Measurements from ENCODE around the gene CGRRF1.

CGRRF1 gene

DNA sequence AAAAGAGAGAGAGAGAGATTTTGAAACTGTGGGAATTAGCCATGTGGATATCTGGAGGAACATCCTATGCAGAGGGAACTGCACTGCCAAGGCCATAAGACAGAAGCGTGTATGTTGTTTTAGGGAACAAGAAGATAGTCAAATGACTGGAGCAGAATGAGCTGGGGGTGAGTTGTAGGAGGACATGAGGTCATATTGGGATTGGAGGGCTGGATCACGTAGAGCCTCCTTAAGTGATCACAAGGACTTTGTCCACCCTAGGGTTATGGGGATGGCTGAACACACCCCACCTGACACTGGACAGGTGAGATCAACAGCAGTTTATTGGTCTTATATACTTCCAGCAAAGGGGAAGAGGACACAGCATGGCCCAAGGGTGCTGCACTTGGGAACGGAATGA, 8.2 kb upstream of the CGRRF1 start:
- TF ChIP-seq ZNF274 (IDR thresholded peaks at IDR 0.05; ENCODE audit: low read depth, low read length) = no peak
- DNase-seq (ENCODE audit: low read depth, low spot score) = no peak
- no peaks in the 10 kb centered on the region for H3K27me3 ChIP-seq (ENCODE audit: insufficient read depth, insufficient read length)
- H3K4me3 ChIP-seq (ENCODE audit: insufficient read length, low read depth) = no peak overlapping the region
- H3K9ac ChIP-seq (ENCODE audit: insufficient read length, low read depth) = no peak overlapping the region
- H3K4me1 ChIP-seq (ENCODE audit: insufficient read depth, insufficient read length) = no peaks in the 10 kb centered on the region
- H3K36me3 ChIP-seq (ENCODE audit: insufficient read depth, insufficient read length, low read length) = no peaks in the 10 kb centered on the region
- no peaks in the 10 kb centered on the region for H3K9me3 ChIP-seq (ENCODE audit: insufficient read depth, low read length)

GRCh38 chr14:54502602-54503001, 7.1 kb upstream of the CGRRF1 start:
- DNase-seq (ENCODE audit: low read depth, low spot score) = no peak
- H3K4me1 ChIP-seq (ENCODE audit: insufficient read depth, insufficient read length) = no peaks in the 10 kb centered on the region
- H3K4me3 ChIP-seq (ENCODE audit: insufficient read length, low read depth) = no peak overlapping the region
- no peaks in the 10 kb centered on the region for H3K9me3 ChIP-seq (ENCODE audit: insufficient read depth, low read length)
- TF ChIP-seq YY1 (IDR thresholded peaks at IDR 0.05; ENCODE audit: insufficient read depth, insufficient read length) (no peak), SUZ12 (IDR thresholded peaks at IDR 0.05; ENCODE audit: extremely low read depth, insufficient read depth, insufficient read length) (no peak), ZNF274 (IDR thresholded peaks at IDR 0.05; ENCODE audit: low read depth, low read length) (no peak)
- no peaks in the 10 kb centered on the region for H3K27me3 ChIP-seq (ENCODE audit: insufficient read depth, insufficient read length)
- no peaks in the 10 kb centered on the region for H3K36me3 ChIP-seq (ENCODE audit: insufficient read depth, insufficient read length, low read length)
- H3K9ac ChIP-seq (ENCODE audit: insufficient read length, low read depth) = no peak overlapping the region

DNA sequence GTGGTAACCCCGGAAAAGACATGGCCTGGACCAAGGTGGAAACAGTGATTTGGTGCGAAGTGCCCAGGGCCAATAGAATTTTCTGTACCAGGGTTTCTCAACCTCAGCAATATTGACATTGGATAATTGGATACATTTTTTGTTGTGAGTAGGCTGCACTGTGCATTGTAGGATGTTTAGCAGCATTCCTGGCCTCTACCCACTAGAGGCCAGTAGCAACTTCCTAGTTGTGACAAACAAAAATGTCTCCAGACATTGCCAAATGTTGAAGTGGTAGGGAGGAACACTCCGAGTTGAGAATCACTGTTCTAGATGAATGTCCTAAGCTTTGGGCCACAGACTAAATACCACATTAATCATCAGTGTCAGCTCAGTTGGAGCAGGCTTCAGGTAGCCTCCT, 6.2 kb upstream of the CGRRF1 start:
- Histone ChIP-seq H3K27me3 (ENCODE audit: insufficient read depth, insufficient read length) (peaks cover 5% of the 10 kb centered on the region), H3K36me3 (ENCODE audit: insufficient read depth, insufficient read length, low read length) (no peaks in the 10 kb centered on the region), H3K4me1 (ENCODE audit: insufficient read depth, insufficient read length) (no peaks in the 10 kb centered on the region), H3K9me3 (ENCODE audit: insufficient read depth, low read length) (no peaks in the 10 kb centered on the region), H3K4me3 (ENCODE audit: insufficient read length, low read depth) (no peak overlapping the region), H3K9ac (ENCODE audit: insufficient read length, low read depth) (no peak overlapping the region)
- no peak for DNase-seq (ENCODE audit: low read depth, low spot score)
- TF ChIP-seq YY1 (IDR thresholded peaks at IDR 0.05; ENCODE audit: insufficient read depth, insufficient read length) = no peak
- no peak for TF ChIP-seq ZNF274 (IDR thresholded peaks at IDR 0.05; ENCODE audit: low read depth, low read length)
- no peak for TF ChIP-seq SUZ12 (IDR thresholded peaks at IDR 0.05; ENCODE audit: extremely low read depth, insufficient read depth, insufficient read length)

- Histone ChIP-seq H3K27me3 (ENCODE audit: insufficient read depth, insufficient read length) (peaks cover 10% of the 10 kb centered on the region), H3K36me3 (ENCODE audit: insufficient read depth, insufficient read length, low read length) (no peaks in the 10 kb centered on the region), H3K4me3 (ENCODE audit: insufficient read length, low read depth) (no peak overlapping the region), H3K9me3 (ENCODE audit: insufficient read depth, low read length) (peaks cover 8% of the 10 kb centered on the region; the same call in 1 of the 2 replicates), H3K9ac (ENCODE audit: insufficient read length, low read depth) (no peak overlapping the region), H3K4me1 (ENCODE audit: insufficient read depth, insufficient read length) (no peaks in the 10 kb centered on the region)
- no peak for TF ChIP-seq SUZ12 (IDR thresholded peaks at IDR 0.05; ENCODE audit: extremely low read depth, insufficient read depth, insufficient read length)
- no peak for TF ChIP-seq YY1 (IDR thresholded peaks at IDR 0.05; ENCODE audit: insufficient read depth, insufficient read length)
- TF ChIP-seq ZNF274 (IDR thresholded peaks at IDR 0.05; ENCODE audit: low read depth, low read length) = no peak
- DNase-seq (ENCODE audit: low read depth, low spot score) = no peak
Measured at GRCh38 chr14:54512393-54512792, 2.7 kb downstream of the CGRRF1 start.

DNA sequence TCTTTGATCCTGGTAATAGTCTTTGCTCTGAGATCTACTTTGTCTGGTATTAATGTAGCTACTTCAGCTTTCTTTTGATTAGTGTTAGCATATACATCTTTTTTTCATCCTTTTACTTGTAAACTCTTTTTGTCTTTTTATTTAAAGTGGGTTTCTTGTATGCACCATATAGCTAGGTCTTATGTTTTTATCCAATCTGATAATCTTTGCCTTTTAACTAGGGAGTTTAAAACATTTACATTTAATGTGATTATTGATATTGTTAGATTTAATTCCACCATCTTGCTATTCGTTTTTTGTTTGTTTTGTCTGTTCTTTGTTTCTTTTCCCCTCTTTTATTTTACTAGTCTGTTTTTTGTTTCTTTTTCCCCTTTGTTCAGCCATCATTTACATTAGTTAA, 6.0 kb downstream of the CGRRF1 start:
- no peaks in the 10 kb centered on the region for H3K27me3 ChIP-seq (ENCODE audit: insufficient read depth, insufficient read length)
- H3K9ac ChIP-seq (ENCODE audit: insufficient read length, low read depth) = no peak overlapping the region
- no peaks in the 10 kb centered on the region for H3K36me3 ChIP-seq (ENCODE audit: insufficient read depth, insufficient read length, low read length)
- H3K4me3 ChIP-seq (ENCODE audit: insufficient read length, low read depth) = no peak overlapping the region
- no peak for DNase-seq (ENCODE audit: low read depth, low spot score)
- peaks cover 8% of the 10 kb centered on the region; the same call in 1 of the 2 replicates for H3K9me3 ChIP-seq (ENCODE audit: insufficient read depth, low read length)
- TF ChIP-seq SUZ12 (IDR thresholded peaks at IDR 0.05; ENCODE audit: extremely low read depth, insufficient read depth, insufficient read length) (no peak), ZNF274 (IDR thresholded peaks at IDR 0.05; ENCODE audit: low read depth, low read length) (no peak), YY1 (IDR thresholded peaks at IDR 0.05; ENCODE audit: insufficient read depth, insufficient read length) (no peak)
- H3K4me1 ChIP-seq (ENCODE audit: insufficient read depth, insufficient read length) = no peaks in the 10 kb centered on the region

DNA sequence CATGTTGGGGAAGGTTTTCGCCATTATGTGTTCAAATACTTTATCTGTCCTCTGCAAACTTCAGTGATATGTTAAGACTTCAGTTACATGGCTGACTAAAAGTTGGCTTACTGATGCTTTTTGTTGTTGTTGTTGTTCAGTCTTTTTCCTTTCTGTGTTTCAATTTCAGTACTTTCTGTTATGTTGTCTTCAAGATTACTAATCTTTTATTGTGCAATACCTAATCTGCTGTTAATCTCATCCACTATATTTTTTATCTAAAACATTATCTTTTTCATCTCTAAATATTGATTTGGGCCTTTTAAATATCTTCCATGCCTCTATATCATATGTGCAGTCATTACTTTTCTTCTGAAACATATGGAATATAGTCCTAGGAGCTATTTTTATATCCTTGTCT, 7.0 kb downstream of the CGRRF1 start:
- no peak overlapping the region for H3K9ac ChIP-seq (ENCODE audit: insufficient read length, low read depth)
- H3K27me3 ChIP-seq (ENCODE audit: insufficient read depth, insufficient read length) = no peaks in the 10 kb centered on the region
- DNase-seq (ENCODE audit: low read depth, low spot score) = no peak
- no peaks in the 10 kb centered on the region for H3K36me3 ChIP-seq (ENCODE audit: insufficient read depth, insufficient read length, low read length)
- H3K4me1 ChIP-seq (ENCODE audit: insufficient read depth, insufficient read length) = no peaks in the 10 kb centered on the region
- no peak overlapping the region for H3K4me3 ChIP-seq (ENCODE audit: insufficient read length, low read depth)
- H3K9me3 ChIP-seq (ENCODE audit: insufficient read depth, low read length) = peaks cover 8% of the 10 kb centered on the region; the same call in 1 of the 2 replicates
- TF ChIP-seq YY1 (IDR thresholded peaks at IDR 0.05; ENCODE audit: insufficient read depth, insufficient read length) (no peak), SUZ12 (IDR thresholded peaks at IDR 0.05; ENCODE audit: extremely low read depth, insufficient read depth, insufficient read length) (no peak), ZNF274 (IDR thresholded peaks at IDR 0.05; ENCODE audit: low read depth, low read length) (no peak)

- H3K36me3 ChIP-seq (ENCODE audit: insufficient read depth, insufficient read length, low read length) = peaks cover 12% of the 10 kb centered on the region
- DNase-seq (ENCODE audit: low read depth, low spot score) = no peak
- TF ChIP-seq YY1 (IDR thresholded peaks at IDR 0.05; ENCODE audit: insufficient read depth, insufficient read length) (no peak), SUZ12 (IDR thresholded peaks at IDR 0.05; ENCODE audit: extremely low read depth, insufficient read depth, insufficient read length) (no peak), ZNF274 (IDR thresholded peaks at IDR 0.05; ENCODE audit: low read depth, low read length) (no peak)
- H3K4me1 ChIP-seq (ENCODE audit: insufficient read depth, insufficient read length) = no peaks in the 10 kb centered on the region
- no peaks in the 10 kb centered on the region for H3K27me3 ChIP-seq (ENCODE audit: insufficient read depth, insufficient read length)
- no peaks in the 10 kb centered on the region for H3K9me3 ChIP-seq (ENCODE audit: insufficient read depth, low read length)
- no peak overlapping the region for H3K9ac ChIP-seq (ENCODE audit: insufficient read length, low read depth)
- no peak overlapping the region for H3K4me3 ChIP-seq (ENCODE audit: insufficient read length, low read depth)
Measured at GRCh38 chr14:54524410-54524809, 14.7 kb downstream of the CGRRF1 start.

GRCh38 chr14:54528973-54529372, 19.3 kb downstream of the CGRRF1 start:
- no peaks in the 10 kb centered on the region for H3K9me3 ChIP-seq (ENCODE audit: insufficient read depth, low read length)
- TF ChIP-seq SUZ12 (IDR thresholded peaks at IDR 0.05; ENCODE audit: extremely low read depth, insufficient read depth, insufficient read length) (no peak), ZNF274 (IDR thresholded peaks at IDR 0.05; ENCODE audit: low read depth, low read length) (no peak), YY1 (IDR thresholded peaks at IDR 0.05; ENCODE audit: insufficient read depth, insufficient read length) (no peak)
- H3K4me3 ChIP-seq (ENCODE audit: insufficient read length, low read depth) = no peak overlapping the region
- H3K27me3 ChIP-seq (ENCODE audit: insufficient read depth, insufficient read length) = no peaks in the 10 kb centered on the region
- DNase-seq (ENCODE audit: low read depth, low spot score) = no peak
- H3K36me3 ChIP-seq (ENCODE audit: insufficient read depth, insufficient read length, low read length) = peaks cover 12% of the 10 kb centered on the region
- H3K9ac ChIP-seq (ENCODE audit: insufficient read length, low read depth) = no peak overlapping the region
- H3K4me1 ChIP-seq (ENCODE audit: insufficient read depth, insufficient read length) = no peaks in the 10 kb centered on the region

All from NT2/D1 (cell line).